Stimulated activated CD8-positive, alpha-beta memory T cell treated with anti-CD3 and anti-CD28 coated beads, Interleukin-12 subunit alpha, Interleukin-12 subunit beta, amount 100 ng/mL, for 4 hours (primary cell): ENCODE data around the gene CLIC6.

Experiments
- DNase-seq: peaks from one replicate; pipeline ENCODE4 v3.0.0-alpha.2; 2020; ENCODE audit warnings: low read depth

Gene CLIC6

GRCh38 chr21:34668803-34669148, at the start of gene CLIC6:
Gene CLIC6, plus strand, starts transcription at chr21:34668994. Its CDS starts 395 bp downstream, at chr21:34669389.
- DNase-seq: no peak

- no peak for DNase-seq
Observed at GRCh38 chr21:34619841-34620665, 48.7 kb upstream of the CLIC6 start.

- no peak for DNase-seq
Observed at GRCh38 chr21:34621434-34622350, 47.1 kb upstream of the CLIC6 start.

GRCh38 chr21:34623516-34623915, 45.3 kb upstream of the CLIC6 start:
- DNase-seq: no peak

GRCh38 chr21:34625030-34625593, 43.7 kb upstream of the CLIC6 start:
- DNase-seq: no peak

GRCh38 chr21:34626131-34626530, 42.7 kb upstream of the CLIC6 start:
- no peak for DNase-seq

GRCh38 chr21:34630536-34631143, 38.2 kb upstream of the CLIC6 start:
- no peak for DNase-seq

GRCh38 chr21:34632498-34632897, 36.3 kb upstream of the CLIC6 start:
- no peak for DNase-seq

GRCh38 chr21:34635307-34635706, 33.5 kb upstream of the CLIC6 start:
- no peak for DNase-seq

GRCh38 chr21:34636961-34637360, 31.8 kb upstream of the CLIC6 start:
- no peak for DNase-seq

GRCh38 chr21:34639250-34639649, 29.5 kb upstream of the CLIC6 start:
- DNase-seq: no peak

GRCh38 chr21:34639882-34640788, 28.7 kb upstream of the CLIC6 start:
- no peak for DNase-seq

- DNase-seq: no peak
Observed at GRCh38 chr21:34640858-34641257, 27.9 kb upstream of the CLIC6 start.

GRCh38 chr21:34642211-34643075, 26.4 kb upstream of the CLIC6 start:
- DNase-seq: no peak

- no peak for DNase-seq
Observed at GRCh38 chr21:34644825-34645224, 24.0 kb upstream of the CLIC6 start.

GRCh38 chr21:34647555-34647954, 21.2 kb upstream of the CLIC6 start:
- no peak for DNase-seq

GRCh38 chr21:34648739-34649297, 20.0 kb upstream of the CLIC6 start:
- no peak for DNase-seq

GRCh38 chr21:34649400-34649799, 19.4 kb upstream of the CLIC6 start:
- no peak for DNase-seq

GRCh38 chr21:34650861-34651431, 17.8 kb upstream of the CLIC6 start:
- DNase-seq: no peak

GRCh38 chr21:34651642-34652041, 17.2 kb upstream of the CLIC6 start:
- no peak for DNase-seq
